HepG2 (cell line): Measurements from ENCODE around the gene INHBC. TPM values are rescaled to one million over a fixed set of nuclear protein-coding genes. Genes with fewer than 3 reads are reported as not detected.

ENCODE experiments used
- ATAC-seq: fragments of 200-7000 bp; cut with Tn5 transposase; 3 replicates; pipeline ENCODE4 v1.9.1; 2020; ENCODE audit warnings: mild to moderate bottlenecking, moderate library complexity
- BruUV-seq: library from RNA; stranded (reverse); fragments of 400-500 nt; replicated peaks from 2 replicates; lab custom pipeline; 2021; lab: Mats Ljungman, UMichigan
- CTCF ChIA-PET: fragments of 300-600 bp; formaldehyde crosslinking; extraction: SDS; loops from one replicate; lab custom pipeline; 2021; ENCODE audit warnings: low total read pairs, inconsistent platforms, low intra/inter-chr PET ratio; lab: Yijun Ruan, JAX
- POLR2A ChIA-PET: fragments of 350-600 bp; sonication (Branson Sonifier 250); formaldehyde crosslinking; loops from one replicate; lab custom pipeline; 2020; ENCODE audit warnings: antibody characterized with exemption, inconsistent platforms; lab: Yijun Ruan, JAX
- DNase-seq: peaks from one replicate; pipeline ENCODE4 v3.0.0-alpha.2; 2015; ENCODE audit warnings: low spot score
- FAIRE-seq: peaks from 3 replicates; lab custom pipeline; 2011; peaks lifted over from hg19 to GRCh38; lab: Jason Lieb, UNC
- H2AFZ ChIP-seq: one replicate; pipeline ENCODE4 v1.6.1; 2011; ENCODE audit warnings: low read length, inconsistent platforms
- H3K27ac ChIP-seq: fragments of 300-600 bp; 3 replicates; pipeline ENCODE4 v1.8.0; 2011; ENCODE audit warnings: mixed run types, mild to moderate bottlenecking, mixed read lengths, low read length, inconsistent platforms; ENCODE audit not compliant: insufficient read depth; ENCODE audit errors: extremely low read length
- H3K27me3 ChIP-seq, 2 experiments: fragments of 200-600 bp in 1 of 2; 2 replicates in 1 of 2; 3 replicates in 1 of 2; pipeline versions ENCODE4 v1.6.0 to v1.8.0; 2011; ENCODE audit warnings: low read length in 2 of 2, mild to moderate bottlenecking in 2 of 2, moderate library complexity in 2 of 2, inconsistent platforms in 1 of 2; ENCODE audit not compliant: insufficient read depth in 2 of 2, control insufficient read depth in 1 of 2
- H3K36me3 ChIP-seq, 2 experiments: fragments of 200-600 bp in 1 of 2; replicated peaks in 1 of 2; 2 replicates in 1 of 2; 3 replicates in 1 of 2; pipeline versions ENCODE4 v1.5.1 to v1.8.0; 2011; ENCODE audit warnings: low read length in 2 of 2, inconsistent platforms in 1 of 2; ENCODE audit not compliant: insufficient read depth in 2 of 2, control insufficient read depth in 1 of 2
- H3K4me1 ChIP-seq: 2 replicates; pipeline ENCODE4 v1.5.1; 2012; ENCODE audit warnings: low read length, inconsistent platforms; ENCODE audit not compliant: insufficient read depth
- H3K4me2 ChIP-seq: 2 replicates; pipeline ENCODE4 v1.6.0; 2011; ENCODE audit warnings: low read depth, low read length, inconsistent platforms
- H3K4me3 ChIP-seq, 3 experiments: fragments of 200-600 bp in 1 of 3; sonication (generic), shearing (Covaris generic) in 1 of 3; replicated peaks in 1 of 3; 2 replicates each; pipeline ENCODE4 v1.5.1; 2011 to 2016; ENCODE audit warnings: low read length in 3 of 3, inconsistent platforms in 2 of 3, low read depth in 2 of 3, mild to moderate bottlenecking in 2 of 3, control low read depth in 1 of 3, mixed read lengths in 1 of 3; ENCODE audit not compliant: insufficient read depth in 1 of 3
- H3K79me2 ChIP-seq: one replicate; pipeline ENCODE4 v1.6.1; 2011; ENCODE audit warnings: low read length, inconsistent platforms; ENCODE audit not compliant: insufficient read depth
- H3K9ac ChIP-seq: 2 replicates; pipeline ENCODE4 v1.6.0; 2011; ENCODE audit warnings: mild to moderate bottlenecking, low read depth, low read length, inconsistent platforms; ENCODE audit not compliant: insufficient read depth
- H3K9me3 ChIP-seq: 2 replicates; pipeline ENCODE4 v1.5.1; 2012; ENCODE audit warnings: mild to moderate bottlenecking, low read length
- H4K20me1 ChIP-seq: 2 replicates; pipeline ENCODE4 v1.6.0; 2011; ENCODE audit warnings: inconsistent platforms, mild to moderate bottlenecking, low read length, moderate library complexity; ENCODE audit not compliant: insufficient read depth
- BORCS8-MEF2B ChIP-seq: sonication (generic); formaldehyde crosslinking; IDR thresholded peaks from 2 replicates; pipeline ENCODE4 v1.8.0; 2022; ENCODE audit warnings: mild to moderate bottlenecking, missing genetic modification reagents
- HOXA3 ChIP-seq: sonication (generic); formaldehyde crosslinking; IDR thresholded peaks from 2 replicates; pipeline ENCODE4 v1.5.0; 2020; ENCODE audit warnings: missing genetic modification reagents
- ZNF296 ChIP-seq: sonication (generic); formaldehyde crosslinking; conservative IDR thresholded peaks from 2 replicates; pipeline ENCODE4 v1.5.0; 2020; ENCODE audit warnings: mild to moderate bottlenecking, missing genetic modification reagents
- ZNF30 ChIP-seq: sonication (generic); formaldehyde crosslinking; IDR thresholded peaks from 2 replicates; pipeline ENCODE4 v1.5.0; 2020; ENCODE audit warnings: mild to moderate bottlenecking, missing genetic modification reagents
- ZNF597 ChIP-seq: sonication (generic); formaldehyde crosslinking; IDR thresholded peaks from 2 replicates; pipeline ENCODE4 v1.5.0; 2020; ENCODE audit warnings: missing genetic modification reagents
- ZNF660 ChIP-seq: sonication (generic); formaldehyde crosslinking; IDR thresholded peaks from 2 replicates; pipeline ENCODE4 v1.5.1; 2020; ENCODE audit warnings: mild to moderate bottlenecking, low read depth, missing genetic modification reagents, borderline replicate concordance
- ZNF788 ChIP-seq: sonication (generic); formaldehyde crosslinking; IDR thresholded peaks from 2 replicates; pipeline ENCODE4 v1.5.0; 2020; ENCODE audit warnings: mild to moderate bottlenecking, missing genetic modification reagents, borderline replicate concordance
- WGBS: methylation state at CpG from one replicate; pipeline ENCODE4 v1.1.6; 2017; ENCODE audit warnings: low lambda C conversion rate; 5-methylcytosine and 5-hydroxymethylcytosine counted together
- in situ Hi-C: cut with HindIII; loops from 2 replicates; pipeline ENCODE4 v1.10.0; 2017; ENCODE audit warnings: low pct_unique_long_range_greater_than_20kb; ENCODE audit not compliant: extremely low pct_ligation_motif_present
- intact Hi-C: fragments of 100-400 bp; cut with micrococcal nuclease; formaldehyde crosslinking; loops from one replicate; pipeline ENCODE4 v1.10.0; 2022; ENCODE audit not compliant: unreplicated experiment
- polyA plus RNA-seq, 8 experiments: library from polyadenylated mRNA; depleted of rRNA in 3 of 8; stranded (reverse) in 7 of 8; unstranded in 1 of 8; fragments of >200 nt; fragmentation: Illumina TruSeq in 4 of 8; extraction: Trizol in 4 of 8; gene quantifications; 2 replicates each; pipeline versions ENCODE4 v1.2.1 to v1.2.3, GENCODE V29; 2011 to 2016; ENCODE audit warnings: low read depth in 4 of 8, missing spikeins in 1 of 8, mixed read lengths in 1 of 8; ENCODE audit not compliant: insufficient read depth in 1 of 8
- total RNA-seq, 5 experiments: library from RNA; depleted of rRNA; stranded (reverse); fragments of >200 nt; fragmentation: Illumina TruSeq; extraction: Trizol; gene quantifications; 2 replicates each; pipeline ENCODE4 v1.2.3, GENCODE V29; 2016; ENCODE audit warnings: low read depth in 1 of 5
- TF ChIP-seq, protein P1 (sequence below): sonication (generic); formaldehyde crosslinking; IDR thresholded peaks from 2 replicates; pipeline ENCODE4 v1.5.1; 2020; ENCODE audit warnings: mild to moderate bottlenecking, missing genetic modification reagents, moderate library complexity

INHBC gene
- total and polyA plus RNA-seq, 2 of the 13 experiments (the other 11 are each of a cell fraction or from before 2014, with no cell fraction given): 1.8 to 13.8 TPM

DNA sequence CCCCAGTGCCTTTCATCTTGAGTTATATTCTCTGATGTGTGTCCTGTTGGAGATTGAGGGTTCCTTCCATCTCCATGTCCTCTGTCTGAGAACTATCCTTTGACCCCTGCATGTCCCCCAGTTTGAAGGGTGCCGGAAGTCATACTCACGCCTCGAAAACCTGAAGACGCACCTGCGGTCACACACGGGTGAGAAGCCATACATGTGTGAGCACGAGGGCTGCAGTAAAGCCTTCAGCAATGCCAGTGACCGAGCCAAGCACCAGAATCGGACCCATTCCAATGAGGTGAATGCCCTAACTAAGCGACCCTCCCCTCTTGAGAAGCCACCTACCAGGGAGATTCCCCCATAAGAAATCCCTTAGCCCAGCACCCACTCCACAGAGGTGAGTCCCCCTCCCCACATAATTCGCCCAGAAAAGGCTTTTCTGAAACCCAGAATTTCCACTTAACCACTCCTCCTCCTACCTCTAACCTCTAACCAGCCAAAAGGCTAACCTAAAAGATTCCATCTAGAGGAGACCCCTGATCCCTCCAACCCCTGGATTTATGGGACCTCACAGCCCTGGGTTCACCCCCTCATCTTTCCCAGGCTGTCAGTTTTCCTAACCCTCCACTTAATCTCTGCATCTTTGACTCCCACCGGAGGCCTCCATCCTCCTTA lies 32.8 kb downstream of the INHBC start:
- H3K4me2 ChIP-seq: no peak overlapping the region
- no peak for DNase-seq
- H3K27me3 ChIP-seq: peaks cover 0 to 45% of the 10 kb centered on the region in 2 experiments; a peak in 3 of 5 replicates
- POLR2A ChIA-PET: no interaction called here
- no peak overlapping the region for H3K27ac ChIP-seq
- intact Hi-C loops: no loop called here
- peaks cover 41% of the 10 kb centered on the region for H3K4me1 ChIP-seq
- H3K9me3 ChIP-seq: no peaks in the 10 kb centered on the region
- no peaks in the 10 kb centered on the region for H3K36me3 ChIP-seq
- 58% methylated on average over 11 of the region's 12 CpGs for WGBS
- no peak overlapping the region for H3K9ac ChIP-seq
- no peaks in the 10 kb centered on the region for H3K79me2 ChIP-seq
- ATAC-seq: no peak
- H4K20me1 ChIP-seq: no peaks in the 10 kb centered on the region
- TF ChIP-seq ZNF788 (CRISPR knock-in tag): no peak
- TF ChIP-seq, protein P1, sequence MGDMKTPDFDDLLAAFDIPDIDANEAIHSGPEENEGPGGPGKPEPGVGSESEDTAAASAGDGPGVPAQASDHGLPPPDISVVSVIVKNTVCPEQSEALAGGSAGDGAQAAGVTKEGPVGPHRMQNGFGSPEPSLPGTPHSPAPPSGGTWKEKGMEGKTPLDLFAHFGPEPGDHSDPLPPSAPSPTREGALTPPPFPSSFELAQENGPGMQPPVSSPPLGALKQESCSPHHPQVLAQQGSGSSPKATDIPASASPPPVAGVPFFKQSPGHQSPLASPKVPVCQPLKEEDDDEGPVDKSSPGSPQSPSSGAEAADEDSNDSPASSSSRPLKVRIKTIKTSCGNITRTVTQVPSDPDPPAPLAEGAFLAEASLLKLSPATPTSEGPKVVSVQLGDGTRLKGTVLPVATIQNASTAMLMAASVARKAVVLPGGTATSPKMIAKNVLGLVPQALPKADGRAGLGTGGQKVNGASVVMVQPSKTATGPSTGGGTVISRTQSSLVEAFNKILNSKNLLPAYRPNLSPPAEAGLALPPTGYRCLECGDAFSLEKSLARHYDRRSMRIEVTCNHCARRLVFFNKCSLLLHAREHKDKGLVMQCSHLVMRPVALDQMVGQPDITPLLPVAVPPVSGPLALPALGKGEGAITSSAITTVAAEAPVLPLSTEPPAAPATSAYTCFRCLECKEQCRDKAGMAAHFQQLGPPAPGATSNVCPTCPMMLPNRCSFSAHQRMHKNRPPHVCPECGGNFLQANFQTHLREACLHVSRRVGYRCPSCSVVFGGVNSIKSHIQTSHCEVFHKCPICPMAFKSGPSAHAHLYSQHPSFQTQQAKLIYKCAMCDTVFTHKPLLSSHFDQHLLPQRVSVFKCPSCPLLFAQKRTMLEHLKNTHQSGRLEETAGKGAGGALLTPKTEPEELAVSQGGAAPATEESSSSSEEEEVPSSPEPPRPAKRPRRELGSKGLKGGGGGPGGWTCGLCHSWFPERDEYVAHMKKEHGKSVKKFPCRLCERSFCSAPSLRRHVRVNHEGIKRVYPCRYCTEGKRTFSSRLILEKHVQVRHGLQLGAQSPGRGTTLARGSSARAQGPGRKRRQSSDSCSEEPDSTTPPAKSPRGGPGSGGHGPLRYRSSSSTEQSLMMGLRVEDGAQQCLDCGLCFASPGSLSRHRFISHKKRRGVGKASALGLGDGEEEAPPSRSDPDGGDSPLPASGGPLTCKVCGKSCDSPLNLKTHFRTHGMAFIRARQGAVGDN (CRISPR knock-in tag): no peak
- TF ChIP-seq HOXA3 (CRISPR knock-in tag): no peak
- TF ChIP-seq BORCS8-MEF2B (CRISPR knock-in tag): no peak
- TF ChIP-seq ZNF660 (CRISPR knock-in tag): no peak
- no peak for TF ChIP-seq ZNF597 (CRISPR knock-in tag)
- no peak for TF ChIP-seq ZNF30 (CRISPR knock-in tag)
- no peak for TF ChIP-seq ZNF296
- H2AFZ ChIP-seq: no peak overlapping the region
- BruUV-seq: no TSS peak
- CTCF ChIA-PET: no interaction called here
- no peak overlapping the region for H3K4me3 ChIP-seq
- FAIRE-seq: no peak
- in situ Hi-C loops: no loop called here
